OCI-M2 (cell line): Measurements from ENCODE around the gene TEKT1.
"Not testable (repeated sequence)": the region's sequence is repeated elsewhere in the genome, so short reads cannot be mapped to it uniquely, and the experiment has no call there.

ENCODE experiments used
- DNase-seq: peaks from one replicate; lab custom pipeline; 2025; ENCODE audit not compliant: unreplicated experiment; lab: John Stamatoyannopoulos, UW

The TEKT1 gene

DNA sequence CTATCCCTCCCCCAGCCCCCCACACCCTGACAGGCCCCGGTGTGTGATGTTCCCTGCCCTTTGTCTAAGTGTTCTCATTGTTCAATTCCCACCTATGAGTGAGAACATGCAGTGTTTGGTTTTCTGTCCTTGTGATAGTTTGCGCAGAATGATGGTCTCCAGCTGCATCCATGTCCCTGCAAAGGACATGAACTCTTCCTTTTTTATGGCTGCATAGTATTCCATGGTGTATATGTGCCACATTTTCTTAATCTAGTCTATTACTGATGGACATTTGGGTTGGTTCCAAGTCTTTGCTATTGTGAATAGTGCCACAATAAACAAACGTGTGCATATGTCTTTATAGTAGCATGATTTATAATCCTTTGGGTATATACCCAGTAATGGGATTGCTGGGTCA, 15.2 kb downstream of the TEKT1 start:
- DNase-seq: not testable (repeated sequence)

DNA sequence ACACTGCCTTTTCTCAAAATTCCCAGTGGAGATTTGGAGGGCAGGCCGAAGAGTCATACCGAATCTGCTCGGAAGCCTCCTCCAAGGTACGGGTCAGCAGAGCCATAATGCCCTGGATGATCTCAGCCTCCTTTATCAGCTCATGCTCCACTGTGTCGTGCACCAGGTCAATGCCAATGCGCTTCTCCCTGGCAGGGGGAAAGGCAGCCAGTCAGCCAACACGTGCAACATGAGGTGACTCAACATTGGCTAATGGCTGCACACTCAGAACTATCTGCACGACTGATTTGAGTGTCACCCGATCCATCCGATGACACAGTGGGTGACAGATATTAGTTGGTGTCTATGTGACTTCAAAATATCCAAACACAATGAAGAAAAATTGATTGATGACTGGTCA, 15.8 kb downstream of the TEKT1 start:
- DNase-seq: no peak

DNA sequence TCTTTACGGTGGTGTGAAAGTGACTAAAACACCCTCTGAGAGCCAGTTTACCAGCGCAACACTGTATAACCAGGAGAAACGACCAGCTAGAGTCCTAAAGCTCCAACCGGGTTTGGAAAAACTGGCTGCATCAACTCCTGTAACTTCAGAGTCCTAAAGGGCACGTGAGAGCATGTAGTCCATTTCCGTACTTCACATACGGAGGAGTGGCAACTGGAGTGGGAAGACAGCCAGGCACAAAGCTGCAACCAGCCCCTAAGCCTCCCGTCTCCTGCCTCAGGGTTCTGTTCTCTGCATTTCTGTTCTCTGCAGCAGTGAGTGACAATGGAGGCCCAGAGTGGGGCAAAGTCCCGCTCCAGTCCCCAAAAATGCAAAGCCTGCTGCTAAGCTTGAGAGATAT, 19.2 kb downstream of the TEKT1 start:
- DNase-seq: no peak

DNA sequence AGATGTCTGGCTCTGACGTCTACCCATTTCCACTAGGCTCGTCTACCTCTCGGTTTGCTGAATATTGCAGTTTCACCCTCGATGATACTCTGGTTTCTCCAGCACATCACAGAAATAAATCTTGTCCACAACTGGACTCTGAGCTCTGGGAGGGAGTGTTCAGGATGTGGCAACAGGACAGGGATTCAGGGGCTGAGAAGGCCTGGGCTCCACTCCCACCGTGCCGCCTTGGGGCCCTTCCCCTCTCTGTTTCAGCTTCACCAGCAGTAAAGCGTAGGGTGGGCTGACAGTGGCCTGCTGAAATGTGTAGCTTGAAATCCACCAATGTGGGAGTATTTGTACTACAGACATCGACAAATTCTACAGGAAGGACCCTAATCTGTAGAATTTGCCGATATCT, 20.0 kb downstream of the TEKT1 start:
- DNase-seq: no peak

DNA sequence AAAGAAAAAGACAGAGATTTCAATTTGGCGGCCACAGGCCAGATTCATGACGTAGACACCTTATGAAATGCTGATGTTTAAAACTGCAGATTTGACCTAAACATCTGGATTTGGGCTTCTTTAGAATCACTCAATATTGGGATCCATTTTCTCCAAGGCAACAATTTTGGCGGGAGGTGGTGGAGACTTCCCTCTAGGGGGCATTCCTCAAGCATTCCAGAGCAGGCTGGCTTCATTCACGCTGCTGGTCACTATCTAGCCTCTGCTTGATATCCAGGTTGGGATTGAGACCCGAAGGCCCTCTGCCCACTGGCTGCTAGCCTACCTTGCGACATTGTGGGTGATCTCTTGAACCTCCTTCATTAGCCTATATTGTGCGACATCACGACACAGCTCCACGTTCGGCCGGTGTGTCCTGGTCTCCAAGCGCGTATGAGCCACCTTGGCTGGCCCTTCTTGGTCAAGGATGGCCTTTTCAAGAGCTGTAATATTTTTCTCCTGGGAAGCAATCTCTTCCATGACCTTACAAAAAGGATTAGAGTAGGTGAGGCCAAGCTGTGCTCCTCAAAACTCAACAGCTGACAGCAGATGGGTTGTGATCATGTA, 31.0 kb downstream of the TEKT1 start:
- DNase-seq: no peak

DNA sequence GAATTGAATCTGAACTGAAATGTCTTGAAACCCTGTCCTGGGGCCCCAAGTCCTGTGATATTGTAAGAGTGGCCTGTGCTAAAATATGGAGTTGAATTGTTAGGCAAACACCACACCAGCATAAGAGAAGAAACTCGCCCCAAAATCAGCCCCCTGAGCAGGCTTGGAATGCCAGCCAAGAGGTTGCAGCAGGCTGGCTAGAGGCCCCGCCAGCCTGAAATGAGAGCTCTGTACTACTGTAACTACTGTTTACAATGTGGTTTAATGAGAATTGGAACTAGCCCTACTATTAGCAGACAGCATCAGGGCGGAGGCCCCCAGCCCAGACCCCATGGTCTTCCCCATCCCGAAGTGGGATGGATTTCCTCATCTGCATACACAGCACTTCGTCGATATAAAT, 31.8 kb downstream of the TEKT1 start:
- no peak for DNase-seq

DNA sequence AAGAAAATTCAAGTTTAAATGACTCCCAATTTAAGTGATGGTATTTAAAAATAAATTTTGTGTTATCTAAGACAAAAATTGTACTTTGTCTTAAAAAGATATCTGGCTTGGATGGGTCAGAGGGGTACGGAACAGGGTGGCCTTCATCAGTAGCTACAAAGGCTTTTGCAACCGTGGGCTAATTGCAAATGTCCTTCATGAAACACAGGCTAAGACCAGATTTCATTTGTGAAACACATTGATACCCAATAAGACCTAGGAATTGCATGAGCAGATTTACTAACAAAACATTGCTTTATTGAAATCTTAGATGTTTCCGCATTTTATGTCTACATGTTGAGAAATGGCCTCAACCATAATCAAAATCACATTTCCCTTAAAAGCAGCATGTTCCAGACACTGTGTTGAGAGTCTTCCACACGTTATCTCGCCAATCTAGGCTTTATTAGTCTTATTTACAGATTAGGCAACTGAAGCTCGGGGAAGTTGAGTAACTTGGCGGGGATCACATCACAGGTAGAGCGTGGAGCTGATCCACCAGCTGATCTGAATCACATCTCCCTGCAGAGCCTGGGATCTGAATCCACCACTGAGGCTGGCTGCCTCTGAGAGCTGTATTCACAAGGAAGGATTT, 33.7 kb downstream of the TEKT1 start:
- DNase-seq: no peak

DNA sequence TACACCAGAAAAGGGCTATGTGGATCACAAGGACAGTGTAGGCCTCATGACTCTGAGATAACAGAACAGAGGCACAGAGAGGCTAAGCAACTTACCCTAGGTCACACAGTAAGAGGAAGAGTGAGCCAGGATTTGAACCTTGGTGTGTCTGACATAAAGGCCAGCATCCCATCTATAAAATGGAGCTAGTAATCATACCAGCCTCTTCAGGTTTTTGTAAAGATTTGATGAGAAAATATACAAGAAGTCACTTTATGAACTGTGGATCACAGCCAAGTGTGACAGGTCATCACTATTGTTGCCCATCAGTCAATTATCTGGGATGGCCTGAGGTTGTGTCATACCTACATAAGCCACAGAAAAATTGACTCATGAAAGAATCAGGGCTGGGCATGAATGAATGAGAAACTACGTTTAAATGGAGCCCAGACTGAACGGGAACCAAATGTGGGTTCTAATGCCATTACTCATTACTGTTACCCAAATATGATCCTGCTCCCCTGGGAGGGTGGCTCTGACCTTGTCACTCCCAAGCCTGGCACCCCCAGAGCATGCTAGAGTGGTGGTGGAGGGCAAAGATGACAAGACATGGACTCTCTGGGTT, 34.5 kb downstream of the TEKT1 start:
- DNase-seq: no peak

DNA sequence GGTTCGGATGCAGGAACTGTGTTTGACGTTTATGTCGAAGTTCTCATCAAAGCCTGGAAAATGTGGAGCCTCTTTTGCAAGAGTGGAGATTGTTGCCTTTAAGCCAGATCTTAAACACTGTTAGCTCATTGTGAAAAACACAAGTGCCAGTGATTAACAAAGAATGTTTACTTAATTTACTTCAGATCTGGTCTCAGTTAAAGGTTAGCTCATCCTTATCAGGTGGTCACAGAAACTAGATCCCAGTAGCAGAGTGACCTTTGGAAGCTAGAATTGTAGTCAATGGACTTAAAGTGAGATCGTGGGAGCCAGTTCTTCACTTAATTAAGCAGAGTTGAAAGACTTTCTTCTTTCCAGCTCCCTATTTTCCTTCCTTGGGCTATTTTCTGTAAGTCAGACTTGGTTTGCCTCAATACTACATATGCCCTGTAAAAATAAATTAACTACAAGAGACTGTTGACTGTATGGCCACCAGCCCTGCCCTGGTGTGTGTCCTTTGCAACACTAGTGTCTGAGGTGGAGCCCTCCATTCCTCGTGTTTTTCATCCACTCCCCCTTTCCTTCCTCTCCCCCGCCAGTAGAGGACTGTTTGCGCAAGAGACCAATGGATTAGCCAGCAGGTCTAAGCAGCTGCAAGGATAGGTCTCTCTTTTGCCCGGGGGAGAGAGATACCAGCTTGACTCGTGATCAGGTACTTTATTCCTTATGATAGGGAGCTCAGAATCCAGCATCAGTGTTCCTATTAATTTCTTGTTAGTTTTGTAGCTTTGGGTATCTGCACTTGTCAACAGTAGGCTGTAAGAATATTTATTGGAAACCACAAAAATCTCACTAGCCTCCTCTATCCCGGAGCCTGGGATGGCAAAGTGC, 35.3 kb downstream of the TEKT1 start:
- DNase-seq: no peak

DNA sequence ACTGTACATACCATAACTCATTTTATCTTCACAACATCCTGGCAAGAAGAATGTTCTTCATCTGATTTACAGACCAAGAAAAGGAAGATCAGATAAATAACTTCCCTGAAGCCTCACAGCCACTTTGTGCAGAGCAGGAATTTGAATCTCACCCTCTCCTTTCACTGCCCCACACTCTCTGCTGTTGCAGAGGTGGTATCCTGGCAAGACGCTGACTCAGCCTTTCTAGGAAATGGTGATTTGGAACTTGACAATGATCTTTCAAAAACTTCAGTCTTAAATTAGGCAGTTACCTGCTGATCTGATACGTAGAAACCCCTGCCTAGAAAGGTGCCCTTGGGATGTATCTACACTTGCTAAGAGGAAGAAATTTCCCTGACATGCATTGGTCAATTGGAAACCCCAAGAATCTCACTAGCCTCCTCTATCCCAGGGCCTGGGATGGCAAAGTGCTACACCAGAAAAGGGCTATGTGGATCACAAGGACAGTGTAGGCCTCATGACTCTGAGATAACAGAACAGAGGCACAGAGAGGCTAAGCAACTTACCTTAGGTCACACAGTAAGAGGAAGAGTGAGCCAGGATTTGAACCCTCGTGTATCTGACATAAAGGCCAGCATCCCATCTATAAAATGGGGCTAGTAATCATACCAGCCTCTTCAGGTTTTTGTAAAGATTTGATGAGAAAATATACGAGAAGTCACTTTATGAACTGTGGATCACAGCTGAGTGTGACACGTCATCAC, 37.6 kb downstream of the TEKT1 start:
- no peak for DNase-seq

DNA sequence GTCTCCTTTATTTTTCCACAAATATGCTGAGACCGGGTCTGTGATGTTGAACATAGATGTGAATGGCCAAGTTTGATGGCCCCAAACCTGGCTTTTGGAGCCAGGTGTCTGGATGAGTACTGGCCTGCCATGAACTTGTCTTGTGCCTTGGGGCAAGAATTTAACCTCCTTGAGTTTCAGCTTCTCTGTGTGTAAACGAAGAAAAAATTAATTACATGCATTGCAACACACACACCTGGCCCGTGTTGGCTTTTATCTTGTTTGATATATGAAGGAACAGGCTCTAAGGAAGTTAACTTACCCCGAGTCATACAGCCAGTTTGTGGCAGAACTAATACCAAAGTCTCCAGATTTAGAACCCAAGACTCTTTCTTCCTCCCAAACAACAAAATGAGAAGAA, 42.4 kb downstream of the TEKT1 start:
- no peak for DNase-seq

DNA sequence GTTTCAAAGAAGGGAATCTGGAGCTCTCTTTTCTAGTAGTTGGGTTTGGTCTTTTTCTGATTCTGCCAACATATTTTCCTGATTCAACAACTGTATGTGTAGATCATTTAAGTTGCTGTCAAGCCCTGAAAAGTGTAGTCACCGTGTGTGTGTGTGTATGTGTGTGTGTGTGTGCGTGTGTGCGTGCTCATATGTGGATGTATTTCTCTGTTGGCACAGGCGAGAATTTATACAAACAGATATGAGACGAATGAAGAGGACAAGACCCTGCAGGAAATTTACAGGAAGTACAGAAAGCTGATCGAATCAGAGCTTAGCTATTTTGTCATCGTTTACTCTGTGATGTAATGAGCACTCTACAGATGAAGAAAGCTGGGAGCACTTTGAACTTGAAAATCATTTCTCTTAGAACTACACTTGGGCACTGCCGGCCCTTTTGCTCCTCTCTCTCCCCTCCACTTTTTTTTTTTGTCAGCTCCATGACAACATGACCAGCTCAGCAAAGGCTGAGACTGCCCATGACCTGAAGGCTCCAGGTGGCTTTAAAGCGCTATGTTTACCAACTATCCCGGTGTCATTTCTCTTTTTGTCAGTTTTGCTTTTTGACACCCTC, 44.3 kb downstream of the TEKT1 start:
- DNase-seq: no peak

DNA sequence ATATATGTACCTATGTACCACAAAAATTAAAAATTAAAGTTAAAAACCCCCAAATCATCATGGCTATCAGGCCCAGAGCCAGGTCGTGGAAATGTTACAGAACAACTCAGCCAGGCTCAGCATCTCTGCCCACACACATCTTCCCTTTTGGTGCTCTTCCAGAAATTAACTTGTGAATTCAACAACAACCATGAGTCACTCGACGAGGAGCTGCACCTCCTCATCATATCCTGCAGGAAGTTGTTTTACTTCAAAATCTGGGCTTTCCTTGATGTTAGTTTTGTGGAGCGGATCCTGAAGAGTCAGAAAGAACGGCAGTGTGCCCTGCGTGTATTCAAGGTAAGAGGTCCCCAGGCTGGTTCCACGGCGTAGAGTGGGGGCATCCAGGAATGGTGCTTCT, 44.9 kb downstream of the TEKT1 start:
- no peak for DNase-seq

DNA sequence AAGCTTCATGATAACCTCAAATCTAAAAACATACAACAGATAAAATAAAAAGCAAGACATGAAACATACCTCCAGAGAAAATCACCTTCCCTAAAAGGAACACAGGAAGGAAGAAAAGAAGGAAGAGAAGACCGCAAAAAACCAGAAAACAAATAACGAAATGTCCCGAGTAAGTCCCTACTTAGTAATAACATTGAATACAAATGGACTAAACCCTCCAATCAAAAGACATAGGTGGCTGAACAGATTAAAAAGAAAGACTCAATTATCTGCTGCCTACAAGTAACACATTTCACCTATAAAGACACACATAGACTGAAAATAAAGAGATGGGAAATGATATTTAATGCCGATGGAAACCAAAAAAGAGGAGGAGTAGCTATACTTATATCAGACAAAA, 49.3 kb downstream of the TEKT1 start:
- no peak for DNase-seq

DNA sequence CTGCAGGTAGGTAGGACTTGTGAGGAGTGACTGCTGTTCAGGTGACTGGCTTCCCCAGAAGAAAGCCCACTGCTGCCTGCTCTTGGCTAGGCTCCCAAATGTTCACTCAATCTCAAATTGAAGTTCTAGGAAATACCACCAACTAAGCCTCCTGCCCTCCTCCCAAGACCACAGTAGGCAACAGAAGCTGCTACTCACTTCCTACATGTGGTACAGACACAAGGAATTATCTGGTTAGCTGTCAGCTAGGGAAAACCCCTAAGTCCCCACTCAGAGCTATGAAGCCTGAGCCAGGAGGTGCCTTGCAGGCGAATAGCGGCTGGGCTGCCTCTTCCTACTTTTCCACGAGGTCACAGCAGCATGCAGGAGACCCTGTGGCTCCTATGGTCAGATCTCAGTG, 50.6 kb downstream of the TEKT1 start:
- no peak for DNase-seq

DNA sequence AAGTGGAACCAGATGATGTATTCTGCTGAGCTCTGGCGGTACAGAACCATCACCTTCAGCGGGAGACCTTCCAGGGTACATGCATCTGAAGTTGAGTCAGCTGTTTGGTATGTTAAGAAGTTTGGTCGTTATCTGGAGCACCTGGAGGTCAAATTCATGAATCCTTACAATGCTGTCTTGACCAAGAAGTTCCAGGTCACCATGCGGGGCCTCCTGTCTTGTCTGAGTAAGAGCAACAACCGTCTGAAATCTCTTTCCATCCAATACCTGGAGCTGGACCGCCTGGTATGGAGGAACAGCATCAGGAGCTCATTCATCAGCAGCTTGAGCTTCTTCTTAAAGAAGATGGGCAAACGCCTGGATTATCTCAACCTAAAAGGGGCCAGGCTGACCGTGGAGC, 51.5 kb downstream of the TEKT1 start:
- no peak for DNase-seq

DNA sequence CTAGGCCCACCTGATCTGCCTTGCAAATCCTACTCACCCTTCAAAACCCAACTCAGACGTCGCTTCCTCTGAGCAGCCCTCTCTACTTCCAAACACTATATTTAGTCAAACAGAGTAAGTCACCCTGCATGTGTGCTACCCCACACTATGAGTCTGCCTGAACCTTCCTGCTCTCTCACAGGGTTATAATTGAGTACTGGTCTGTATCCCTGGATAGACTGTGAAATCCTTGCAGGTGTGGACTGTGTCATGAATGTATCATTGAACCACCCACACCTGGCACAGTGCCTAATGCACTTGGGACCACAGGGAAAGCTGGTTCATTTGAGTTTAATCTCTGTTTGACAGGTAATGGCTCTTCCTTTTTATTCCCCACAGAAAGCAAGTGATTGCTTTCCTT, 52.1 kb downstream of the TEKT1 start:
- no peak for DNase-seq

DNA sequence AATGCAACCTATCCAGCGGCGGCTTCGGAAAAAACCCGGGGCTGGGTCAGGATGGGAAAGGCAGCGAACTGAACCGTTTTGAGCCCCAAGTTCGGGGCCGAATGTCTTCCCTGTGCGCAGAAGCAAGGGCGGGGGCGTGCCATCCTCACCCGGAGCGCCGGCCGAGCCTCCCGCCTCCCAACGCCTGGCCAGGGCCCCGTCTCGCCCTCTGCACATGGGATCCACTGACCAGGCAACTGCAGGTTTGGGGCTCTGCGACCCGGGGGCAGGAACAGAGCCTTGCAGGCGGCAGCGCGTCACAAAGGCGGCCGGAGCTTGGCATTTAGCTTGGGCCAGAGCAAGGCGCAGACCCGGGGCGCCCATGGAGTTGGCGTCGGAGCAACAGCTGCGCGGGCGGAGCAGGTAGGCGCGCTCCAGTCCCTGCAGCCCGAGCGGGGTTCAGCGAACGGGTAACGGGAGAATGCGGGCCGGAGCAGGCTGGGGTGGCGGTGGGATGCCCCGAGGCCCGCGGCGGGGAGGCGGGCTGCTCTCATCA, 55.6 kb downstream of the TEKT1 start, which contains the start of gene FBXO39:
TSS of gene FBXO39 (plus strand) at position 345 of the 535 bp plus-strand sequence. CDS start 3,654 bp downstream, outside the sequence.
- no peak for DNase-seq

DNA sequence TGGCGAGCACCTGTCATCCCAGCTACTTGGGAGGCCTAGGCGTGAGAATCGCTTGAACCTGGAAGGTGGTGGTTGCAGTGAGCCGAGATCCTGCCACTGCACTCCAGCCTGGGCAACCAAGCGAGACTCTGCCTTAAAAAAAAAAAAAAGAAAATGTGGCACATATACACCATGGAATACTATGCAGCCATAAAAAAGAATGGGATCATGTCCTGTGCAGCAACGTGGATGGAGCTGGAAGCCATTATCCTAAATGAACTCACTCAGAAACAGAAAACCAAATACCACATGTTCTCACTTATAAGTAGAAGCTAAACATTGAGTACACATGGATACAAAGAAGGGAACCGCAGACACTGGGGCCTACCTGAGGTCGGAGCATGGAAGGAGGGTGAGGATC, 56.6 kb downstream of the TEKT1 start:
- not testable (repeated sequence) for DNase-seq

DNA sequence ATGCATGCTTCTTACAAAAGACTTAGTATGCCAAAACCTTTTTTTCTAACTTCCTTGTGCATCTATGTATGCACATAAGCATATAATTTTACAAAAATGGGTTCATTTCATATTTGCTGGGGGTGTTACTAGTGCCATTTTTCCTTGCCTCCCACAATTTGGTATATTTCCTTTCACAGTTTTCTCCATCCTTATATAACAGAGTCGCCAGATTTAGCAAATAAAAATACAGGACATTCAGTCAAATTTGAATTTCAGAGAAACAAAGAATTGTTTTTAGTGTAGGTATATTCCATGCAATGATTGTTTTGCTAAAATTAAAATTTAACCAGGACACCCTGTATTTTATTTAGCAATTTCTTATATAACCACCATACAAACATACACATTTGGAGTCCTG, 59.5 kb downstream of the TEKT1 start:
- DNase-seq: no peak
